ENCODE results near the gene CAV2.

CAV2 gene

DNA sequence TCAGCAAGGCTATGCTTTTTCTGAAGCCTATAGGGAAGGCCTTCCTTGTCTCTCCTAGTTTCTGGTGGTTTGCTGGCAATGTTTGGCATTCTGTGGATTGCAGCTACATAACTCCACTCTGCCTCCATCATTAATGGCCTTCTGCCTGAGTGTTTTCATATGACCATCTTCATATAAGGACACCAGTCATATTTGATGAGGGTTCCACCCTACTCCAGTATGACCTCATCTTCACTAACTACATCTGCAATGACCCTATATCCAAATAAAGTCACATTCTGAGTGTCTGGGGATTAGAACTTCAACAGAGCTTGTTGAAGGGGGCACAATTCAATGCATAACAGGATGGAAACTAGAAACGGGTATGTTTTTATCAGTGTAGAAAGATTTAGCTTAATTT is 47.4 kb downstream of the CAV2 start:
- no peak for DNase-seq (ENCODE audit: low read depth)

- no peak for DNase-seq (ENCODE audit: low read depth)
Measured at GRCh38 chr7:116547347-116547746, 47.8 kb downstream of the CAV2 start.

- DNase-seq (ENCODE audit: low read depth) = no peak
Measured at GRCh38 chr7:116548506-116548905, 49.0 kb downstream of the CAV2 start.

DNA sequence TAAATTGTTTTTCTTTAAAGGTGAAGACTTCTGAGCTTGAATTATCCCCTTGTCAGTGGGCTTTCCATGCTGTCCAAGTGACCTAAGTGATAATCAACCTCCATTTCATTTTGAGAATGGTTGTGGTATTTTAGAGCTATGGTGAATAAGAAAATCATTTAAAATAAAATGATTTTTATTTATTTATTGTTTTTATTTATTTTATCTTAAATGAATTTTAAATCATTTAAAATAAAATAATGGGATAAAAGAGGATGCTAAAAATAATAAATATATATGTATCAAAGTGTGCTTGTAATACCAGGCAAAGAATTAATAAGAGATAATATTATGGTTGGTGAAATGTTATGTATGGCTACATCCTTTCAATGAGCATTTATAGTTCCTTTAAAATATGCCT is 49.8 kb downstream of the CAV2 start:
- no peak for DNase-seq (ENCODE audit: low read depth)

DNA sequence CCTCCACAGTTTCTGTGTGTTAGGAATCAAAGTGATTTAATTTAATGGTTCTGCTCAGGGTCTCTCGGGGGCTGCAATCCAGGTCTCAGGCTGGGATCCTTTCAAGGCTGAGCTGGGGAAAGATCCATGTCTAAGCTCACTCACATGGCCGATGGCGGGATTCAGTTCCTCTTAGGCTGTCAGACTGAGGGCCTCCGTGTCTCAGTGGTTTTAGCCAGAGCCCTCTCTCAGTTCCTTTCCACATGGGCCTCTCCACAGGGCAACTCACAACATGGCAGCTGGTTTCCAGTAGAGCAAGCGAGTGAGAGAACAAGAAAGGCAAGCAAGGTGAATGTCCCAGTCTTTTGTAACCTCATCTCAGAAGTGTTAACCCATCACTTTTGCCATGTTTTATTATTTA is 52.2 kb downstream of the CAV2 start:
- DNase-seq (ENCODE audit: low read depth) = no peak

GRCh38 chr7:116552602-116553001 is 53.1 kb downstream of the CAV2 start:
- no peak for DNase-seq (ENCODE audit: low read depth)

DNA sequence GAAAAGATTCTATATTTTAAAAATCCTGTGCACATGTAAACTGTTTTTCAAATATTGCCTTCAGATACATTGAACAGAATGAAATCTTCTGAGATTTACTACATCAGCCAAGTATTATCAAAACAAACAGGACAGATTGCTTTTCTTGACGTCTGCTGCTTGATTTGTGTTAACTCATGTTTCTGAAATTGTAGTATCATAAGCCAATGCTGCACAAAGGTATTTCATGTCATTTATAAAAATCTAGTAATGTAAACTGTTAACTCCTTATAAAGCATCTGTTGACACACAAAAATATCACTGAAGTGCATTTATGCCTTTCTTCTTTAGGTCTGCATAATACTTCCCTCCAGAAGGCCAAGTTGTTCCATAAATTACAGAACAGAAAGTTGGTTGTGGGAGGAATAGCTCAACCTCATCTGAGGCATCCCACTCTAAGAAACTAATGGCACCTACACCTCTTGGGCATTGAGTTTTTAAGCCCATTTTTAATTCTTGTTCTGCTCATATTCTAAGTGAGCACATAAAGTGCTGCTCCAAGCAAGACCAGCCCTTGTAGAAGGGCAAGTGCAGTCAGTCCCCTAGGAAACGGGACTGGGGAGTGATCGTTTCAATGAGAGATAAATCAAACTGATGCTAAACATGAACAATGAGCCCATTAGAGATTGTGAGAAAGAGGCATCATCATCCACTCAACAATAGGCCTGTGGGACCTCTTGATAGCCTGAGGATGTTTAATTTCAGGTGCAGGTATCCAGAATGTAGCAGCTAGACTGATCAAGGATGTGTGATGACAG is 53.8 kb downstream of the CAV2 start:
- DNase-seq (ENCODE audit: low read depth) = no peak

DNA sequence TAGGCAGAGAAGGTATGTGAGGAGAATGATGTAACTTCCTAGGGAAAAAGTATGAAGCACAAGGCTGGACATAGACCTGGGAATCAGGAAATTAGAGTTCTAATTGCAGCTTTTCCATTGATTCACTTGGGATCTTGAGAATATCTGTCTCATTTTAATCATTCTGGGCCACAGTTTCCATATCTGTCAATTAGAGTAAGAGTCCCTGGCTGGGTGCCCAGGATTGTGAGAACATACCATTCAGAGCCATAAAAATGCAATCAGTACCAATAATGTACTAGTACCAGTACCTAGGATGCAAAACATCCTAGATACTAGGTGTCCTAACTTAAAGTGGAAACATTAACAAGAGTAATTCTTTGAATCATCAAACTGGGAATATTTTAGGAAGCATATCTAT is 54.9 kb downstream of the CAV2 start:
- no peak for DNase-seq (ENCODE audit: low read depth)

GRCh38 chr7:116554911-116555310 is 55.4 kb downstream of the CAV2 start:
- DNase-seq (ENCODE audit: low read depth) = no peak

GRCh38 chr7:116557066-116557585 is 57.6 kb downstream of the CAV2 start:
- DNase-seq (ENCODE audit: low read depth) = no peak

DNA sequence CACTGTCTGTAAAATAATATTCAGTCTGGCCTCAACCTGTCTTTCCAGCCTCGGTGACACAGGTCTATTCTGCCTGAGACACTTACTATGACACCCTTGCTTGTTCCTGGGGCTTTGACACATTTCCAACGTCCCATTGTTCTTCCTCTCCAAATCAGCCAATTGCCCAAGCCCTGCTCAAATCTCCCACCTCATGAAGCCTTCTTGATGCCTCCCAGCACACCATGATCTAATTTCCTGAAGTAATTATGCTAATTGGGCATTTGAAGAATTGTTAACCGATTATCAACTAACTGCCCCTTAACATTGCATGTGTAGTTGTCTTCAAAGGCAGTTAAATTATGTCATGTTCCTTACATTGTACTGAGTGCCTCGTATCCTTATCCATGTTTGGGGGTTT is 58.4 kb downstream of the CAV2 start:
- DNase-seq (ENCODE audit: low read depth) = no peak

Data from activated T-helper 9 cell treated with anti-CD3 and anti-CD28 coated beads, Interleukin-2, amount 50 U/mL, for 16 hours (primary cell).